Measurements from ENCODE around the gene OR2T2. TPM values are rescaled to one million over a fixed set of nuclear protein-coding genes. Genes with fewer than 3 reads are reported as not detected.
A peak's percentile ranks its signal among the peaks of the same experiment; 100 is the strongest.
"Not testable (repeated sequence)": the region's sequence is repeated elsewhere in the genome, so short reads cannot be mapped to it uniquely, and the experiment has no call there.

OR2T2 gene, protein sequence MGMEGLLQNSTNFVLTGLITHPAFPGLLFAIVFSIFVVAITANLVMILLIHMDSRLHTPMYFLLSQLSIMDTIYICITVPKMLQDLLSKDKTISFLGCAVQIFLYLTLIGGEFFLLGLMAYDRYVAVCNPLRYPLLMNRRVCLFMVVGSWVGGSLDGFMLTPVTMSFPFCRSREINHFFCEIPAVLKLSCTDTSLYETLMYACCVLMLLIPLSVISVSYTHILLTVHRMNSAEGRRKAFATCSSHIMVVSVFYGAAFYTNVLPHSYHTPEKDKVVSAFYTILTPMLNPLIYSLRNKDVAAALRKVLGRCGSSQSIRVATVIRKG
- total RNA-seq (not detected), polyA plus RNA-seq (ENCODE audit: insufficient read depth in 1 of 8, insufficient read length in 8 of 8, low replicate concordance in 1 of 8) (under 1 TPM in 1 of 8 donors, not detected in 7; 0.06 TPM)
- long read RNA-seq, donor 1: 0 reads
- long read RNA-seq, donor 2: 0 reads
- long read RNA-seq, donor 3: 0 reads
- long read RNA-seq, donor 4: 0 reads
- long read RNA-seq, donor 5: 0 reads
- long read RNA-seq, donor 6: 0 reads
- long read RNA-seq, donor 7: 0 reads
- long read RNA-seq, donor 8: 0 reads
- long read RNA-seq, donor 9: 0 reads
- long read RNA-seq, donor 10: 0 reads
- long read RNA-seq, donor 11: 0 reads

- H3K27me3 ChIP-seq (ENCODE audit: control insufficient read depth, insufficient read depth, low read length); H3K36me3 ChIP-seq (ENCODE audit: control insufficient read depth, insufficient read depth, low read length); H3K4me3 ChIP-seq (ENCODE audit: low read length); H3K4me1 ChIP-seq (ENCODE audit: control insufficient read depth, insufficient read depth, low read length); H3K9me3 ChIP-seq (replicated peaks; ENCODE audit: control insufficient read depth, low read depth, low read length); DNase-seq; H3K27ac ChIP-seq (ENCODE audit: low read length): not testable (repeated sequence)
- no CpG with 5 or more reads among the region's 2 CpGs for WGBS (ENCODE audit: insufficient coverage)
These were observed at the start of gene OR2T2 for GRCh38 chr1:248445399-248445798. Gene OR2T2 (plus strand): TSS chr1:248445637. CDS start chr1:248452798, 7,161 bp downstream.

GRCh38 chr1:248402748-248403147, 42.7 kb upstream of the OR2T2 start, which contains the start of gene OR2T1:
Gene OR2T1 (plus strand): TSS chr1:248403048. CDS start chr1:248406148, 3,100 bp downstream.
- Histone ChIP-seq H3K27me3 (ENCODE audit: control insufficient read depth, insufficient read depth, low read length) (no peaks in the 10 kb centered on the region), H3K9me3 (replicated peaks; ENCODE audit: control insufficient read depth, low read depth, low read length) (peaks cover 29% of the 10 kb centered on the region), H3K4me3 (ENCODE audit: low read length) (no peak within 1 kb of the TSS), H3K27ac (ENCODE audit: low read length) (no peak within 1 kb of the TSS), H3K36me3 (ENCODE audit: control insufficient read depth, insufficient read depth, low read length) (no peaks in the 10 kb centered on the region), H3K4me1 (ENCODE audit: control insufficient read depth, insufficient read depth, low read length) (no peaks in the 10 kb centered on the region)
- WGBS (ENCODE audit: insufficient coverage): no CpG with 5 or more reads among the region's 3 CpGs
- DNase-seq: no peak

GRCh38 chr1:248404024-248404423, 41.4 kb upstream of the OR2T2 start:
- Histone ChIP-seq H3K4me3 (ENCODE audit: low read length) (no peak overlapping the region), H3K36me3 (ENCODE audit: control insufficient read depth, insufficient read depth, low read length) (no peaks in the 10 kb centered on the region), H3K4me1 (ENCODE audit: control insufficient read depth, insufficient read depth, low read length) (no peaks in the 10 kb centered on the region), H3K27me3 (ENCODE audit: control insufficient read depth, insufficient read depth, low read length) (no peaks in the 10 kb centered on the region), H3K27ac (ENCODE audit: low read length) (no peak overlapping the region), H3K9me3 (replicated peaks; ENCODE audit: control insufficient read depth, low read depth, low read length) (peaks cover 32% of the 10 kb centered on the region)
- WGBS (ENCODE audit: insufficient coverage): 15% methylated on average over 1 of the region's 6 CpGs
- peak; percentile 0 for DNase-seq

DNA sequence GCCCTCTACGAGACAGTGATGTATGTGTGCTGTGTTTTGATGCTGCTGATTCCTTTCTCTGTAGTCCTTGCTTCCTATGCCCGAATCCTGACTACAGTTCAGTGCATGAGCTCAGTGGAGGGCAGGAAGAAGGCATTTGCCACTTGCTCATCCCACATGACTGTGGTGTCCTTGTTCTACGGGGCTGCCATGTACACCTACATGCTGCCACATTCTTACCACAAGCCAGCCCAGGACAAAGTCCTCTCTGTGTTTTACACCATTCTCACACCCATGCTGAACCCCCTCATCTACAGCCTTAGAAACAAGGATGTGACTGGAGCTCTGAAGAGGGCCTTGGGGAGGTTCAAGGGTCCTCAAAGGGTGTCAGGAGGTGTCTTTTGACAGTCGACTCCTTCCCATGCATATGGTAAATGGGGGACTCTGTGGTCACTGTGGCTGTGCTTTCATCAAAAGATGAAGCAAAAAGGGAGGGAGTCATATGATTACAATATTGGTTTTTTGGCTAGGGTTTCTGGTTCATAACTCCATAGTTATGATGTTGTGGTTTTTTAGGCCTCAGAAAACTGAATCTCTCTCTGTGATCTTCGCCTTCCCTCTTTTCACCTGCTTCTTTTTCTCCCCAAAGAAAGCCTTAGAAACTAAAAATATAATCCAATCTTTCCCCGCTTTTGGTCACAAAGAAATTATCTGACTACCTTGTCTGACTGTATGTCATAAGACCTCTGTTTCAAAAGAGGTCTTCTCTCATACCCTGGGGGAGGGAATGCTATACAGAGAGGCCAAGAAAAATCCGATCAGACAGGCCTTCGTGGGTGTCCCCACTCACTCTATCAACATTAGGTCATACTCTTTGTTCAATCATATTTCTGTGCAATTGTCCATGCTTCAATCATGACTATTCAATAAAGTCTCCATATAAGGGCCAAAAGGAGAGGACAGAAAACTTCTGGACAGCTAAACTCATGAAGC, 38.4 kb upstream of the OR2T2 start:
- Histone ChIP-seq H3K27me3 (ENCODE audit: control insufficient read depth, insufficient read depth, low read length) (no peaks in the 10 kb centered on the region), H3K4me1 (ENCODE audit: control insufficient read depth, insufficient read depth, low read length) (no peaks in the 10 kb centered on the region), H3K27ac (ENCODE audit: low read length) (no peak overlapping the region), H3K4me3 (ENCODE audit: low read length) (no peak overlapping the region), H3K36me3 (ENCODE audit: control insufficient read depth, insufficient read depth, low read length) (no peaks in the 10 kb centered on the region), H3K9me3 (replicated peaks; ENCODE audit: control insufficient read depth, low read depth, low read length) (peaks cover 33% of the 10 kb centered on the region)
- DNase-seq: no peak
- 52% methylated on average over 3 of the region's 8 CpGs for WGBS (ENCODE audit: insufficient coverage)

GRCh38 chr1:248416226-248416625, 29.2 kb upstream of the OR2T2 start:
- no peaks in the 10 kb centered on the region for H3K27me3 ChIP-seq (ENCODE audit: control insufficient read depth, insufficient read depth, low read length)
- no CpG with 5 or more reads among the region's 3 CpGs for WGBS (ENCODE audit: insufficient coverage)
- peaks cover 41% of the 10 kb centered on the region for H3K9me3 ChIP-seq (replicated peaks; ENCODE audit: control insufficient read depth, low read depth, low read length)
- no peaks in the 10 kb centered on the region for H3K4me1 ChIP-seq (ENCODE audit: control insufficient read depth, insufficient read depth, low read length)
- H3K4me3 ChIP-seq (ENCODE audit: low read length): no peak overlapping the region
- H3K27ac ChIP-seq (ENCODE audit: low read length): no peak overlapping the region
- H3K36me3 ChIP-seq (ENCODE audit: control insufficient read depth, insufficient read depth, low read length): no peaks in the 10 kb centered on the region
- no peak for DNase-seq

DNA sequence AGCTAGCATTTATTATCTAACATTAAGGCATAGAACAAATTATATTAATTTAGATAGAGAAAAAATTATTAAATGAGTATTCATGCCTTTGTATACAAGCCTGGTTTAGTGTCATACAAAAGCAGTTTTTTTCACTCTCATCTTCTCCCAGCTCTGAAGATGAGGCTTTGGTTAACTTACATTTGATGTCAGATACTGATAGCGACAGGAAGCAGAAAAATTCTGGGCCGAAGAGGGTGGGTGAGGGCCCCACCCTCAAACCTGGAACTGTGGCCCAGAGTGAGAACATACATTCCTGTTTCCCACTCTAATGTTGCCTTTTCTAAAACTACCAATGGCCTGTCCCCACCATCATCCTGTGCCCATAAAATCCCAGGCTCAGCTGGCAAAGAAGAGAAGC, 27.6 kb upstream of the OR2T2 start:
- Histone ChIP-seq H3K4me1 (ENCODE audit: control insufficient read depth, insufficient read depth, low read length) (no peaks in the 10 kb centered on the region), H3K4me3 (ENCODE audit: low read length) (no peak overlapping the region), H3K9me3 (replicated peaks; ENCODE audit: control insufficient read depth, low read depth, low read length) (peaks cover 32% of the 10 kb centered on the region), H3K36me3 (ENCODE audit: control insufficient read depth, insufficient read depth, low read length) (no peaks in the 10 kb centered on the region), H3K27me3 (ENCODE audit: control insufficient read depth, insufficient read depth, low read length) (no peaks in the 10 kb centered on the region), H3K27ac (ENCODE audit: low read length) (no peak overlapping the region)
- no CpG with 5 or more reads among the region's 2 CpGs for WGBS (ENCODE audit: insufficient coverage)
- DNase-seq: no peak

DNA sequence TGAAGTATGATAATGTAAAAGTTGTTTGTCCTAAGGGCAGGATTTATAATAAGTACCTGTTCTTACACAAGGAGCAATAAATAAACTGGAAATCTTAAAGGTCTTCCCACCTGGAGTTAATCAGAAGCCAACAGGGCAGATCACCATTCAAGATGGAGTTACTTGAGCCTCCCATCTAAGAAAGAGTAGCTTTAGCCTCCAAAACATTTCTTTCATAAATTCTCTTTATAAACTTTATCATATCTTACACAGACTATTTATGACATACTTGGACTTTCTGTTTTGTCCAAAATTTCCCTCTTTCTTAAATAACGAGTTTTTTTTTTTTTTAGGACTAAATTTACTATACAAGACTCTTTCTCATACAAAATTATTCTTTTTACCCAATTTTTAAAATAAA, 24.1 kb upstream of the OR2T2 start:
- DNase-seq: no peak
- H3K9me3 ChIP-seq (replicated peaks; ENCODE audit: control insufficient read depth, low read depth, low read length): peaks cover 30% of the 10 kb centered on the region
- H3K36me3 ChIP-seq (ENCODE audit: control insufficient read depth, insufficient read depth, low read length): no peaks in the 10 kb centered on the region
- H3K27me3 ChIP-seq (ENCODE audit: control insufficient read depth, insufficient read depth, low read length): no peaks in the 10 kb centered on the region
- no peak overlapping the region for H3K4me3 ChIP-seq (ENCODE audit: low read length)
- no peaks in the 10 kb centered on the region for H3K4me1 ChIP-seq (ENCODE audit: control insufficient read depth, insufficient read depth, low read length)
- no CpG with 5 or more reads among the region's 1 CpG for WGBS (ENCODE audit: insufficient coverage)
- no peak overlapping the region for H3K27ac ChIP-seq (ENCODE audit: low read length)

- not testable (repeated sequence) for DNase-seq; H3K36me3 ChIP-seq (ENCODE audit: control insufficient read depth, insufficient read depth, low read length); H3K4me3 ChIP-seq (ENCODE audit: low read length); H3K27ac ChIP-seq (ENCODE audit: low read length); H3K27me3 ChIP-seq (ENCODE audit: control insufficient read depth, insufficient read depth, low read length); H3K4me1 ChIP-seq (ENCODE audit: control insufficient read depth, insufficient read depth, low read length)
- H3K9me3 ChIP-seq (replicated peaks; ENCODE audit: control insufficient read depth, low read depth, low read length): peaks cover 22% of the 10 kb centered on the region
- WGBS (ENCODE audit: insufficient coverage): 56% methylated on average over 2 of the region's 3 CpGs
These were observed 17.8 kb upstream of the OR2T2 start for GRCh38 chr1:248427526-248428191.

DNA sequence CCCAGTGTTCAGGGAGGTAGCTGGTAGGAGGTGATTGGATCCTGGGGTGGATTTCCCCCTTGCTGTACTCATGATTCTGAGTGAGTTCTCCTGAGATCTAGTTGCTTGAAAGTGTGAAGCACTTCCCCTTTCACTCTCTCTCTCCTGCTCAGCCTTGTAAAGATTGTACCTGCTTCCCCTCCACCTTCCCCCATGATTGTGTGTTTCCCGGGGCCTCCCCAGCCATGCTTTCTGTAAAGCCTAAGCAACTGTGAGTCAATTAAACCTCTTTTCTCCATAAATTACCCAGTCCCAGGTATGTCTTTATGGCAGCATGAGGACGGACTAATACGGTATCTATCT, 17.3 kb upstream of the OR2T2 start:
- 91% methylated on average over 1 of the region's 3 CpGs for WGBS (ENCODE audit: insufficient coverage)
- not testable (repeated sequence) for H3K36me3 ChIP-seq (ENCODE audit: control insufficient read depth, insufficient read depth, low read length); DNase-seq

More for the DNA sequence above, 17.3 kb upstream of the OR2T2 start:
- H3K9me3 ChIP-seq (replicated peaks; ENCODE audit: control insufficient read depth, low read depth, low read length): peaks cover 23% of the 10 kb centered on the region
- H3K27ac ChIP-seq (ENCODE audit: low read length); H3K4me1 ChIP-seq (ENCODE audit: control insufficient read depth, insufficient read depth, low read length); H3K27me3 ChIP-seq (ENCODE audit: control insufficient read depth, insufficient read depth, low read length); H3K4me3 ChIP-seq (ENCODE audit: low read length): not testable (repeated sequence)

Measured in muscle of leg (tissue), 16 donors.